ENCODE data around the gene GYPC. TPM values are rescaled to one million over a fixed set of nuclear protein-coding genes. Genes with fewer than 3 reads are reported as not detected.

Gene GYPC
- total RNA-seq, 1 experiment from 2014 or later, result 13.6 TPM

DNA sequence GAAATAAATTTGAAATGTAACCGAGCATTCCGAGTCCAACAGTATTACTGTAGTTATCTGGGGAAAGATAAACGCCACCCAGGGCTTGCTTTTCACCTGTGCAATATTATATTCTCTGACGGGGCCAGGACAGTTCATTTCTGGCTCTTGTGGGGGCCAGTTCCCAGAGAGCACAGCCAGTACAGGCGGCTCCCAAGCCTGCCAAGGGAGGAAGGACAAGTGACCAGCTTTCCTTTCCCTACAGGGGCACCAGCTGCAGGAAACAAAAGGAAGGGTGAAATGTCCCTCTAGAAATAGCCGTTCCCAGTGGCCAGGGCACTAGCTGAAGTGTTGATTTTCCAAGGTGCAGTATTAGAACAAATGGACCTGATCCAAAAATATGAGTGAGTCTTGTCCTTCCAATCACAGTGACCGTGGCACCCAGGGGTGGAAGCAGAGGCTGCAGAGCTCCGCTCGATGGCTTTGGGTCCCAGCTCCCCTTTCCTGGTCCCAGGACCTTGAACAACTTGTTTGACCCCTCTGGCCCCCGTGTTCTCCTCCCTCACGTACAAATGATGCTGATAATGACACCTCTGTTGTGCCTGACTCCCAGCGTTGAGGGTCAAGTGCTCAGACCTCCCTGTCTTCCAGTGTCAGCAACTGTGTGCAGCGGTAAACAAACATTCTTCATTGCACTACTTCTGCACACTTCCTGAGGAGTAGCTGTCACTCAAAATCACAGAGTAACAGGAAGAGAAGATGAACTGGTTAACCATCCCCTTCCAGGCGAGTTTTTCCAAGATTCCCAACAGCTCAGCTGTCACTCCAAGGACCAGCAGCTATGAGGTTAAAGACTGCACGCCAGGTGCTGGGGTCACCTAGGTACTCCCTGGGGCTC is 40.9 kb downstream of the GYPC start:
- Histone ChIP-seq H2AFZ (ENCODE audit: low read length) (no peak overlapping the region), H2BK15ac (ENCODE audit: low read depth, low read length) (no peak overlapping the region), H3K4me1 (ENCODE audit: insufficient read depth, low read length) (peaks cover 4% of the 10 kb centered on the region; the same call in 1 of the 2 replicates), H3K27ac (ENCODE audit: insufficient read length, low read depth, low read length) (no peak overlapping the region), H3K14ac (ENCODE audit: insufficient read depth, low read length) (no peak overlapping the region), H3K79me1 (ENCODE audit: insufficient read depth, low read depth, low read length, poor library complexity, severe bottlenecking) (no peaks in the 10 kb centered on the region), H4K5ac (ENCODE audit: insufficient read length, low read depth, low read length) (no peak overlapping the region), H3K23ac (ENCODE audit: insufficient read length, low read depth, low read length) (no peak overlapping the region), H3K23me2 (ENCODE audit: insufficient read length, low read depth, low read length, poor library complexity, severe bottlenecking) (no peaks in the 10 kb centered on the region), H3K79me2 (ENCODE audit: insufficient read depth, low read length) (no peaks in the 10 kb centered on the region), H3T11ph (ENCODE audit: low read length) (no peak overlapping the region), H3K18ac (ENCODE audit: insufficient read length, low read depth, low read length) (no peak overlapping the region), H3K56ac (ENCODE audit: insufficient read length, low read depth, low read length) (no peak overlapping the region), H2BK20ac (ENCODE audit: low read depth, low read length, poor library complexity, severe bottlenecking) (no peak overlapping the region), H4K20me1 (ENCODE audit: control insufficient read depth, insufficient read depth, insufficient read length) (no peaks in the 10 kb centered on the region), H3K4ac (ENCODE audit: low read depth, low read length) (no peak overlapping the region), H4K8ac (replicated peaks; ENCODE audit: insufficient read length, low read depth, low read length) (no peak overlapping the region), H3K9ac (ENCODE audit: extremely low read depth, insufficient read length, low read length) (no peak overlapping the region), H3K4me2 (ENCODE audit: insufficient read depth, insufficient read length, low read length) (no peak overlapping the region), H2BK12ac (ENCODE audit: insufficient read length, low read depth, low read length) (no peak overlapping the region), H3K27me3 (ENCODE audit: insufficient read depth, low read length) (no peaks in the 10 kb centered on the region), H4K91ac (ENCODE audit: insufficient read length, low read depth, low read length) (no peak overlapping the region), H2BK5ac (ENCODE audit: insufficient read length, low read length) (no peak overlapping the region), H2BK120ac (ENCODE audit: low read depth, low read length, poor library complexity, severe bottlenecking) (no peak overlapping the region), H2AK5ac (ENCODE audit: insufficient read length, low read length) (no peak overlapping the region), H3K9me3 (ENCODE audit: control insufficient read depth, low read depth, low read length) (no peaks in the 10 kb centered on the region)
- WGBS (ENCODE audit: extremely low coverage, insufficient read length, low lambda C conversion rate), result no CpG with 5 or more reads among the region's 15 CpGs
- H3K4me1 Mint-ChIP-seq, result peaks cover 26 to 42% of the 10 kb centered on the region in 2 experiments
- H3K36me3 Mint-ChIP-seq (ENCODE audit: insufficient read depth in 1 of 3, low read depth in 3 of 3), result peaks cover 23 to 33% (median 26%) of the 10 kb centered on the region in 3 experiments
- DNase-seq, result no peak
- H3K27me3 Mint-ChIP-seq (ENCODE audit: low read depth), result no peaks in the 10 kb centered on the region; the same call in none of the 2 replicates
- no peak overlapping the region for H3K4me3 Mint-ChIP-seq
- TF ChIP-seq CTCF (conservative IDR thresholded peaks at IDR 0.05), result no peak
- peaks cover 26% of the 10 kb centered on the region in 2 experiments for H3K9me3 Mint-ChIP-seq
- no peak overlapping the region for H3K27ac Mint-ChIP-seq
